Measurements from ENCODE around the gene SLC38A10.
"Not testable (repeated sequence)": the region's sequence is repeated elsewhere in the genome, so short reads cannot be mapped to it uniquely, and the experiment has no call there.

SLC38A10 gene

GRCh38 chr17:81312624-81313325 is 17.7 kb upstream of the SLC38A10 start:
- DNase-seq (ENCODE audit: low read depth): no peak

DNA sequence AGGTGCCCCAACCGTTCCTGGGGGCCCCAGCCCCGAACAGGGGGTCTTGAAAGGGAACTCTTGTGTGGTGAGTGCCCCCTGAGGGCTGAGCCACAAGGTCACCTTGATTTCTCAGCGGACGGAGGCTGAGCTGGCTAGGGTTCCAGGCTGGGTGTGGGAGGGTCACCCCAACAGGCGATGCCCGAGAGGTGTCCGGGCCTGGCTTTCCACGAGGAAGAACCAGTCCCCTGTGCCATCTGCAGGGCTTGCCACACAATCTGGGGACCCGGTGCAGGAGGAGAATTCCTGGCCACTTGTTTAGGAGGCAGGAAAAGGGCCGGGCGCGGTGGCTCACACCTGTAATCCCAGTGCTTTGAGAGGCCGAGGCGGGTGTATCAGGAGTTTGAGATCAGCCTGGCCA is 16.8 kb upstream of the SLC38A10 start:
- DNase-seq (ENCODE audit: low read depth): no peak

DNA sequence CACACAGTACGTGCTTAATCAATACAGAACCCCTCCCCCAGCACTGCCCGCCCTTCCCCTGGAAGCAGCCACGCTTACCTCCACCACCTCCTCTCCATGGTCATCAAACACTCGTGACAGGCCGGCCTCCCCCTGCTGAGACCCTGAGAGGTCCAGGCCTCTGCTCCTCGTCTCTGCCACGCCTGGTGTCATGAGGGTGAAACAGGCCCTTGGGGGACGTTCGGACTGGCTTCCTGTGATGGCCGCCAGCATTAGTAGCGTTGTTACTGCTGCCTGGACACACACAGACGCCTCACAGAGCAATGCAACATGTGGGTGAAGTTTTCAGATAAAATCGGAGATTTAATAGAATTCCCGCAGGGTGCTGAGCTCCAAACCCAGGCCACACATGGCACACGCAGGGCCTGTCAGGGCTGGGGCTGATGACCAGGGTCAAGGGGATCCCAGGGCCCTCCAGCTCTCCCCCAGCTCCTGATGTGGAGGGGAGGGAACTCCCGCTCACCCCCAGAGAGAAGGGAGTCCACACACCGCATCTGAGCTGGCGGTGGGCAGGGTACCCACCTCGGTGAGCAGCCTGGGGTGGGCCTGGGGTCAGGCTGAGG is 15.9 kb upstream of the SLC38A10 start:
- no peak for DNase-seq (ENCODE audit: low read depth)

- DNase-seq (ENCODE audit: low read depth): no peak
Measured at GRCh38 chr17:81309859-81310839, 15.0 kb upstream of the SLC38A10 start.

DNA sequence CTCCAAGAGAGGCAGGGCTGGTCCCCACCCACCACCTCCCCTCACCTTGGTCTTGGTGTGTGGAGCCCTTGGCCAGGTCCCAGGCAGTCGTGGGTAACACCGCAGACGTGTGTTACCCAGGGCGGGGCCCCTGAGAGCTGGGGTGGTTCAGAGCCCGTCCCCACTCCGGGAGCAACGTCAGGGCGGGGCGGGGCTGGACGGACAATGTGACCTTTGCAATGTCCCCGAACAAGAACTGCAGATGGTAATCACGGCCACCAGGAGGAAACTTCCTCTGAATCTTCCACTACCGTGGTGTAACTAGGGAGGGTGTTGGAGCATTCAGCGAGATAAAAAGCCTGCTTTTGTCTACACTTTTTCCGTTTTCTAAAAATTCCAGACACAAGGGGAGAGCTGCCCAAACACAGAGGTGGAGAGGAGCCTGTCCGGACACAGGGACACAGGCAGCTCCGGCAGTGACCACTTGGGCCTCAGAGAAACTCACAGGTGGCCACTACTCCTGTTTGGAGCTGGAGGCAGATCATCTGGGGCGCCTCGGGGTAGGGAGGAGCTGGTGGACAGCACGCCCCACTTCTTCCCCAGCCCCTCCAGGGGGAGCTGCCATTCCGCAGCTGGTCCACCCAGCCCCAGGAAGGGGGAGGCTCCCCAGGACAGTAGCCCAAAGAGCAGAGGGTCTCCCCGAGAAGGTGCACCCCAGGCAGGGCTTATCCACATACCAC is 14.2 kb upstream of the SLC38A10 start:
- no peak for DNase-seq (ENCODE audit: low read depth)

GRCh38 chr17:81308784-81309139 is 13.7 kb upstream of the SLC38A10 start:
- DNase-seq (ENCODE audit: low read depth): not testable (repeated sequence)

DNA sequence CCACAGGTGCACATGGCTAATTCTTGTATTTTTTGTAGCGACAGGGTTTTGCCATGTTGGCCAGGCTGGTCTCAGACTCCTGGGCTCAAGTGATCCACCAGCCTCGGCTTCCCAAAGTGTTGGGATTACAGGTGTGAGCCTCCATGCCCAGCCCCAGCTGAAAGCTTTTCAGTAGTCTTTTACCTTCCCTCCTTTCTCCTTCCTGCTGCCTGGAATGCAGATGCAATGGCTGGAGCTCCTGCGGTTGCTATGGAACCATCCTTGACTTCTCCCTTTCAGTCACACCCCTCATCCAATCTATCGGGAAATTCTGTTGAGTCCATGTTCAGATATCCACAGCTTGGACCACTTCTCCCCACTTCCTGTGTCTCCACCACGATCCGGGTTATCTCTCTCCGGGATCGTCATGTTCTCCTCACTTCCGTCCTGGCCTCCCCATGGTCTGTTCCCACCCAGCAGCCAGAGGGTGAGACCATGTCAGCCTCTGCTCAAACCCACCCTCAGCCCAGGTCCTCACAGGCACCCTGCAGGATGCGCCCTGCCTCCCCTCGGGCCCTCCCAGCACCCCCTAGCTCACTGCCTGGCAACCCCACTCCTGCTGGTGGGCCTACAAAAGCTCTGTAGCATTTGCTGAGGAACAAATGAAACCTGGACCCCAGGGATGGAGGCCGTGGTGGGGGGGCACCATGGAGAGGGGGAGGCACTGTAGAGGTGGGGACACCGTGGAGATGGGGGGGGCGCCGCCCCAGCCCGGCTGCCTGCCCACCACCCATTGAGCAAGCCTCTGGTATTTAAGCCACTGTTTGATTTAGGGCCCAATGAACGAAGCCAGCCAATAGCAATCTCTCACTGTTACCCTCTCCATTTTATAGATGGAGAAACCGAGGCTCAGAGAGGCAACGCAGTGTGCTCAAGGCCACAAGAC is 12.8 kb upstream of the SLC38A10 start:
- no peak for DNase-seq (ENCODE audit: low read depth)

- no peak for DNase-seq (ENCODE audit: low read depth)
Measured at GRCh38 chr17:81306898-81307510, 11.9 kb upstream of the SLC38A10 start.

DNA sequence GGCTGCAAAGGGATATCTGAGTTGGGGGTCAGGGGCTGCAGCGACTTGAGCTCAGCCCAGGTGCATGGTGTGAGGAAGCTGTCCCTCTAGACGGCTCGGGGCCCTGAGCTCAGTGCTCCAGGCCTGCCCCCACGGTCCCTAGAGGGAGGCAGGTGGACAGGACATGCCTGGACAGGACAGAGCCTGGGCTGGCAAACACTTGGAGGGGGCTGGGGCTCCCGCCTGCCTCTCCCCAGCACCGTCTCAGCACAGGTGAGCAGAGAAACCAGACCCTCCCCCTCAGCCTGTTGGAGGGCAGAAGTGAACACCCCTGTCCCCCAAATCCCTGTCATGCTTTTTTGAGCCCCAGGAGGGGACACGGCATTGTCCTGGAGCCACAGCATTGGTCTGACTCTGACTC is 11.4 kb upstream of the SLC38A10 start:
- DNase-seq (ENCODE audit: low read depth): no peak

DNA sequence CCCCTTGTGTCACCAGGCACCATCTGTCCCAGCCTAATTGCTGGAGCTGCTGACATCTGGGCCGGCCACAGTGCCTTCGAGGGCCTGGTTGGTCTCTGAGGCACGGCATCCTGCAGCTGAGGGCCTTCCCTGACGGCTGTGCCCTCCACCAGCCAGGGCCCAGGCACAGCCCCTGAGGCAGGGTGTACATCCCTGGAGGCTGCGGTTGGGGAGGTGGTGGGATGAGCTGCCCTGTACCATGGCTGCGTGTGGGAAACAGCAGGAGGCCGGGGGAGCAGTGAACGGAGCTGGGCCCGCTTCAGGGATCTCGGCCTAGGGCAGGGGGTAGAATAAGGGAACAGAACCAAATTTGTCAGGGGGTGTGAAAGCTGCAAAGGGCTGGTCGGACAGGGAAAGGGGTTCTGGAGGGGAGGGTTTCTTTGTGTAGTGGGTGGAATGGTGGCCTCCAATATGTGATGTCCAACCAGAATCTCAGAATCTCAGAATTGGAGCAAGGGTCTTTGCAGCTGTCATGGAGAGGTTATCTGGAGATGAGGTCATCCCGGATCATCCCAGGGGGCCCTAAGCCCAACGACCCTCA is 10.0 kb upstream of the SLC38A10 start:
- no peak for DNase-seq (ENCODE audit: low read depth)

DNA sequence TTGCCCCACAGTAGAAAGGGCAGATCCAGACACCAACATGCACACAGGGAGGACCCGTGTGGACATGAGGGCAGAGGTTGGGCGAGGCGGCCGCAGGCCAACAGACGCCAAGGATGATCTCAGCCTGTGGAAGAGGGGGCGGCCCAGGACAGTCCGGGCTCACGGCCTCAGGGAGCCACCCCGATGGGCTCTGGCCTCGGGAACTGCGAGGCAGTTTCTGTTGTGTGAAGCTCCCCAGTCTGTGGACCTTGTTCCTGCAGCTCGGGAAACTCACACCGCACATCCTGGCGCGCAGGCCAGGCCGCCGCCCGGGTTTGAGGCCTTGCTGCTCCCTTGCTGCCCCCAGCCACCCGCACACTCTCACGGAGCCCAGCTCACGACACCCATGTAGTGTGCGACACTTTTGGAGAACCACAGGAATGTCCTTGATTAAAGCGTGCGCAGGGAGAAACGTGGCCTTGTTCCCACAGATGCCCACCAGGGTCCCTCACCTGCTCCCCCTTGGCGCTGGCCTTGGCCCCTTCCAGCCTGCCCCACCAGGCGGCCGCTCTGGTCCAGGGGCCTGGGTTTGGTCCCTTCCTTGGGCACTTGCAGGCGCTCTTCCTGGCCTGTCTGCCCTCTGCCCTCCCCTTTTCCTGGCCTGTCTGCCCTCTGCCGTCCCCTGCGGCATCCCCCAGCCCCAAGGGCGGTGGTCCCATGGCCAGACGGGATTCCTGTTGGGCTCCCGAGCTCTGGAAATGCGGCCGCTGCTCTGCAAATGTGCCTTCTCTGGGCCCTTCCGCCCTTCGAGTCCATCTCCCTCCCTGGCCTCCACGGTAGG is 9.3 kb upstream of the SLC38A10 start:
- DNase-seq (ENCODE audit: low read depth): no peak

DNA sequence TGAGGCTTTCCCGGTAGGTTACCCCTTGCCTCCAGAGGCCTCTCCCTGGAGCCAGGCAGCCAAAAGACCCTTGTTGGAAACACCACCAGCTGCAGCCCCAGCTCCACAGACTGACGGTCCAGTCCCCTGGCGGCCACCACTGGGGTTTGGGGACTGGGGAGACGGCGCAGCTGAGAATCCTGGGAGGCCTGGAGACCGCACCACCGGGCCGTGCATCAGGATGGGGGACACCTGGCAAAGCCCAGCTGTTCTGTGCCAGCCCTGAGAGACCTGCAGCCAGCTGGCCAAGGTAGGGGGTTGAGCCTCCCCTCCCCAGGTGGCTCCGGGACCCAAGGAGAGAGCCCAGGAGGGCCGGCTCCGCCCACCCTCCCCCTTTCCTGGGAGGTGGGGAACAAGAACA is 8.3 kb upstream of the SLC38A10 start:
- DNase-seq (ENCODE audit: low read depth): no peak

DNA sequence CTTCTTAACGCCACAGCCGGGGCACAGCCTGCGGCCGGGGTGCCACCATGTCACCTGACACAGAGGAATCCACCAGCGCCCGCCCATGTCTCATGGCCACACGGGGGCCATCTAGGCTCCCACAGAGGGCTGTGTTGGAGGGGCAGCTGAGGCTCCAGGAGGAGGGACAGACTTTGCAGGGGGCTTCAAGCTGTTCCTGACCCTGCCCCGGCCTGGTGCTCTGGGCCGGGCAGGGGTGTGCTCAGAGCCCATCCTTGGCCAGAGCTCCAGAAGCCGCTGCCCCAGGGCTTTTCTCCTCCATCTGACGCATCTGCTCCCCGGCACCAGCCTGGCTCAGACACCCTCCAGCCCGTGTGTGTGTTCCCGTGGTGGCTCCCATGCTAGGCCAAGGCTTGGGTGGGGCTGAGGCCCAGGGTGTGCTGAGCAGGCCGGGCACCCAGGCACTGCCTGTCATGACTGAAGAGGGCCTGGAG is 7.8 kb upstream of the SLC38A10 start:
- DNase-seq (ENCODE audit: low read depth): no peak

DNA sequence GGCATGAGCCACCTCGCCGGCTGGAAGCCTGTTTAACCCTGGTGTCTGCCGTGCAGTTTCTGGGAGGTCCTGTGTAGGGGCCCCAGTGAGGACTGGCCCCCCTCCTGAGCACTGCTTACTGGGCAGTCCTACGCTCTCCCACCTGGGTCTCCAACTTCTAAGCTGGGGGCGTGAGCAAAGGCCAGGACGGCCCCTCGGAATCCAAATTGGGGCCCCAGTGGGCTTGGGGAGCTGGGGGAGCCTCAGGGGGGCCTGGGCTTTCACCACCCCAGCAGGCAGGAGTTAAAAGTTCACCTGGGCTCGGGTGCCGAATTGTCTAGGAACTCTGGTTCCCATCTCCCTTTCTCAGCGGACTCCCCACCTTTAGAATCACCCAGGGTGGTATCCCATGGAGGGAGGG is 7.2 kb upstream of the SLC38A10 start:
- DNase-seq (ENCODE audit: low read depth): no peak

DNA sequence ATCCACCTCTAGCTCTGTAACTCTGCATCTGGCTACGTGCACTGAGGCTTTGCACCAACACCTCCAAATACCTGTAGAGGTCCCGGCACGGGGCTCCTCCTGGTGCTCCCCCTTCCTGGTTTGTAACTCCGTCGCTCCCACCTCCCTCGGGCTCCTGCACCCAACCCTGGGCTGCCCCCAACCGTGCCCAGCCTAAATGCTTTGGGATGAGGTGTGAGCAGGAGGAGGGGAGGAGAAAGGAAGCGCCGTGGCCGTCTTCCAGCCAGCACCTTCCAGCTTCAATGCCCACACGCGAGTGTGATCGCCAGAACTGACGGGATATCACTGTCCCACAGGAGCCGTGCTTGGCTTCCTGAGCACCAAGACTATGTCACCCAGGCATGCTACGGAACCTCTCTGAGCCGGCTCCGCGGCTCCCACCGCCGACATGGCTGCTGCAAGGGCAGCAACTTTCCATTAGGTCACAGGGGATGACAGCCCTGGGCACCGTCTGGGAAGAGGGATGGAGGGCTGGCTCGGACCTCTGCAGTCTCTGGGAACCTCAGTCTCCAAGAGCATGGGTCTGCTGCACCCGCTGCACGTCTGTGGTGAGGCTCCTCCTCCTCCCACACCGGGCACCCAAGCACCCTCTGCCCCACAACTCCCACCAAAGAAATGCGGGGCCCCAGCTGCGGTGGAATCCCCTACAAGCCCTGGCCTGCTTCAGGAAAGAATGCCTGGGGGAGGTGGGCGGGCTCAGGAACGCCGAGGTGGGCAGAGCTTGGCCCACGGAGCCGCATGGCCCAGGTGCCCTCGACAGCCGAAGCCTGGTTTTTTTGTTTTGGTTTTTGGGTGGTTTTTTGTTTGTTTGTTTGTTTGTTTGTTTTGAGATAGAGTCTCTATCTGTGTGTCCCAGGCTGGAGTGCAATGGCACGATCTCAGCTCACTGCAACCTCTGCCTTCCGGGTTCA is 6.4 kb upstream of the SLC38A10 start:
- DNase-seq (ENCODE audit: low read depth): no peak

DNA sequence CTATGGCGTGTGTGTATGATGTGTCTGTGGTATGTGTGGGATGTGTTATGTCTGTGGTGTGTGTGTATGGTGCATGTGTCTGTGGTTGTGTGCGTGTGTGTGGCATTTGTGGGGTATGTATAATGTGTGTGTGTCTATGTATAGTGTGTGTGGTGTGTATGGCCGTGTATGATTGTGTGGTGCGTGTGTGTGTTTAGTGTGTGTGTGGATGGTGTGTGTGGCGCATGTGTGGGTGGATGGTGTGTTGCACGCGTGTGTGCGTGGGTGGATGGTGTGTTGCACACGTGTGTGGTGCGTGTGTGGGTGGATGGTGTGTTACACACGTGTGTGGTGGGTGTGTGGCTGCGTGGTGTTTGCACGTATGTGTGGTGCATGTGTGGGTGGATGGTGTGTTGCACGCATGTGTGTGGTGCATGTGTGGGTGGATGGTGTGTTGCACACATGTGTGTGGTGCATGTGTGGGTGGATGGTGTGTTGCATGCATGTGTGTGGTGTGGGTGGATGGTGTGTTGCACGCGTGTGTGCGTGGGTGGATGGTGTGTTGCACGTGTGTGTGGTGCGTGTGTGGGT is 5.6 kb upstream of the SLC38A10 start:
- DNase-seq (ENCODE audit: low read depth): no peak

GRCh38 chr17:81299846-81300585 is 4.9 kb upstream of the SLC38A10 start:
- no peak for DNase-seq (ENCODE audit: low read depth)

Measured in HS-27A (cell line).